Lower leg skin (tissue), 3 donors: ENCODE data around the gene CNOT4.

Experiments used
- POLR2A ChIP-seq, 2 donors: fragments of 450-650 bp; IDR thresholded peaks; one replicate each; pipeline ENCODE4 v1.6.1; 2016 to 2017; ENCODE audit warnings: antibody characterized with exemption in 2 of 2, mild to moderate bottlenecking in 1 of 2, moderate library complexity in 1 of 2
- TF ChIP-seq, protein P1 (sequence below), 3 donors: fragments of 450-650 bp; IDR thresholded peaks; one replicate each; pipeline ENCODE4 v1.5.1; 2016; ENCODE audit warnings: antibody characterized with exemption in 3 of 3, mild to moderate bottlenecking in 3 of 3, moderate library complexity in 2 of 3

DNA sequence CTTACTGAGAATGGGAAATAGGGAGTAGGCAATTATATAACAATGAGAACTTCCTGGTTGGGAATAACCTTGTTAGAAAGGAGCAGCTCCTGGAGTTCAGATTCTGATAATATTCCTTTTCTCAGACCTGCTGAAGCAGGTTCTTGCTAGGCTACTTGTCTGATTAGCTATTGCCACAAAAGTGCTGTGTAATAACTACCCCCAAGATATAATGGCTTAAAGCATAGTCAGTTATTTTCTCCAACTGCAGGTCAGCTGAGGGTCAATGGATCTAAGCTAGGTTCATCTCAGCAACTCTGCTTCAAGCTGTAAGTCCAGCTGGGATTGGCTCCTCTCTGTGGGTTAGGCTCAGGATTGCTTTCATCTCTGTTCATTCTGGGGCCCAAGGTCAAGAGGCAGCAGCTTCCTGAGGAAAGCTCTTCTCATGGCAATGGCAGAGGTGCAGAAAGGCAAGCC lies 9.4 kb upstream of the CNOT4 start:
- TF ChIP-seq, protein P1, sequence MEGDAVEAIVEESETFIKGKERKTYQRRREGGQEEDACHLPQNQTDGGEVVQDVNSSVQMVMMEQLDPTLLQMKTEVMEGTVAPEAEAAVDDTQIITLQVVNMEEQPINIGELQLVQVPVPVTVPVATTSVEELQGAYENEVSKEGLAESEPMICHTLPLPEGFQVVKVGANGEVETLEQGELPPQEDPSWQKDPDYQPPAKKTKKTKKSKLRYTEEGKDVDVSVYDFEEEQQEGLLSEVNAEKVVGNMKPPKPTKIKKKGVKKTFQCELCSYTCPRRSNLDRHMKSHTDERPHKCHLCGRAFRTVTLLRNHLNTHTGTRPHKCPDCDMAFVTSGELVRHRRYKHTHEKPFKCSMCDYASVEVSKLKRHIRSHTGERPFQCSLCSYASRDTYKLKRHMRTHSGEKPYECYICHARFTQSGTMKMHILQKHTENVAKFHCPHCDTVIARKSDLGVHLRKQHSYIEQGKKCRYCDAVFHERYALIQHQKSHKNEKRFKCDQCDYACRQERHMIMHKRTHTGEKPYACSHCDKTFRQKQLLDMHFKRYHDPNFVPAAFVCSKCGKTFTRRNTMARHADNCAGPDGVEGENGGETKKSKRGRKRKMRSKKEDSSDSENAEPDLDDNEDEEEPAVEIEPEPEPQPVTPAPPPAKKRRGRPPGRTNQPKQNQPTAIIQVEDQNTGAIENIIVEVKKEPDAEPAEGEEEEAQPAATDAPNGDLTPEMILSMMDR (IDR thresholded peaks at IDR 0.05), result no peak
- TF ChIP-seq POLR2A (IDR thresholded peaks at IDR 0.05), result no peak
